SK-N-SH treated with all-trans-retinoic acid at 6 μM for 48 hours (cell line): ENCODE results near the gene PXT1.

Experiments
- ARNTL ChIP-seq: fragments of 450-650 bp; formaldehyde crosslinking; IDR thresholded peaks from 2 replicates; pipeline ENCODE4 v1.5.0; 2020; ENCODE audit warnings: low read depth, mild to moderate bottlenecking, moderate library complexity, borderline replicate concordance
- OSR1 ChIP-seq: fragments of 250-450 bp; sonication (Bioruptor Pico); IDR thresholded peaks from 2 replicates; pipeline ENCODE4 v1.8.0; 2022; ENCODE audit warnings: moderate library complexity, mild to moderate bottlenecking, inconsistent platforms
- RARB ChIP-seq: fragments of 250-450 bp; sonication (Bioruptor Pico); IDR thresholded peaks from 2 replicates; pipeline ENCODE4 v1.8.0; 2021; ENCODE audit warnings: mild to moderate bottlenecking, moderate library complexity
- TCF4 ChIP-seq: fragments of 250-450 bp; sonication (Bioruptor Pico); IDR thresholded peaks from 2 replicates; pipeline ENCODE4 v1.8.0; 2021; ENCODE audit warnings: mild to moderate bottlenecking, moderate library complexity, borderline replicate concordance
- TOX ChIP-seq: fragments of 250-450 bp; sonication (Bioruptor Pico); IDR thresholded peaks from 2 replicates; pipeline ENCODE4 v1.8.0; 2021; ENCODE audit warnings: mild to moderate bottlenecking, moderate library complexity, borderline replicate concordance
- TSHZ2 ChIP-seq: fragments of 250-450 bp; sonication (Bioruptor Pico); IDR thresholded peaks from 2 replicates; pipeline ENCODE4 v1.5.0; 2020; ENCODE audit warnings: mild to moderate bottlenecking, moderate library complexity
- ZC3H10 ChIP-seq: fragments of 250-450 bp; sonication (Bioruptor Pico); IDR thresholded peaks from 2 replicates; pipeline ENCODE4 v1.5.1; 2021; ENCODE audit warnings: mild to moderate bottlenecking, moderate library complexity
- ZFP3 ChIP-seq: fragments of 250-450 bp; sonication (Bioruptor Pico); IDR thresholded peaks from 2 replicates; pipeline ENCODE4 v1.5.0; 2020; ENCODE audit warnings: mild to moderate bottlenecking, moderate library complexity
- ZFP30 ChIP-seq: fragments of 450-650 bp; formaldehyde crosslinking; IDR thresholded peaks from 2 replicates; pipeline ENCODE4 v1.5.0; 2022; ENCODE audit warnings: mild to moderate bottlenecking, moderate library complexity
- ZNF565 ChIP-seq: fragments of 450-650 bp; formaldehyde crosslinking; conservative IDR thresholded peaks from 2 replicates; pipeline ENCODE4 v1.5.0; 2020; ENCODE audit warnings: low read depth, mild to moderate bottlenecking, moderate library complexity
- ZNF70 ChIP-seq: fragments of 450-650 bp; formaldehyde crosslinking; IDR thresholded peaks from 2 replicates; pipeline ENCODE4 v1.5.0; 2020; ENCODE audit warnings: mild to moderate bottlenecking, moderate library complexity
- TF ChIP-seq, protein P1 (sequence below): fragments of 250-450 bp; sonication (Bioruptor Pico); IDR thresholded peaks from 2 replicates; pipeline ENCODE4 v1.5.1; 2021; ENCODE audit warnings: mild to moderate bottlenecking, moderate library complexity
- TF ChIP-seq, protein P2 (sequence below): fragments of 250-450 bp; sonication (Bioruptor Pico); IDR thresholded peaks from 2 replicates; pipeline ENCODE4 v1.8.0; 2020; ENCODE audit warnings: mild to moderate bottlenecking, moderate library complexity, borderline replicate concordance

- TF ChIP-seq ZNF565 (CRISPR knock-in tag) (no peak), ZC3H10 (CRISPR knock-in tag) (no peak), ARNTL (no peak), ZFP30 (CRISPR knock-in tag) (no peak), TCF4 (CRISPR knock-in tag) (no peak), TOX (no peak), ZFP3 (CRISPR knock-in tag) (no peak), TSHZ2 (CRISPR knock-in tag) (no peak), OSR1 (CRISPR knock-in tag) (no peak), RARB (CRISPR knock-in tag) (no peak), ZNF70 (CRISPR knock-in tag) (no peak)
- TF ChIP-seq, protein P1, sequence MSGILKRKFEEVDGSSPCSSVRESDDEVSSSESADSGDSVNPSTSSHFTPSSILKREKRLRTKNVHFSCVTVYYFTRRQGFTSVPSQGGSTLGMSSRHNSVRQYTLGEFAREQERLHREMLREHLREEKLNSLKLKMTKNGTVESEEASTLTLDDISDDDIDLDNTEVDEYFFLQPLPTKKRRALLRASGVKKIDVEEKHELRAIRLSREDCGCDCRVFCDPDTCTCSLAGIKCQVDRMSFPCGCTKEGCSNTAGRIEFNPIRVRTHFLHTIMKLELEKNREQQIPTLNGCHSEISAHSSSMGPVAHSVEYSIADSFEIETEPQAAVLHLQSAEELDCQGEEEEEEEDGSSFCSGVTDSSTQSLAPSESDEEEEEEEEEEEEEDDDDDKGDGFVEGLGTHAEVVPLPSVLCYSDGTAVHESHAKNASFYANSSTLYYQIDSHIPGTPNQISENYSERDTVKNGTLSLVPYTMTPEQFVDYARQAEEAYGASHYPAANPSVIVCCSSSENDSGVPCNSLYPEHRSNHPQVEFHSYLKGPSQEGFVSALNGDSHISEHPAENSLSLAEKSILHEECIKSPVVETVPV (CRISPR knock-in tag): no peak
- TF ChIP-seq, protein P2, sequence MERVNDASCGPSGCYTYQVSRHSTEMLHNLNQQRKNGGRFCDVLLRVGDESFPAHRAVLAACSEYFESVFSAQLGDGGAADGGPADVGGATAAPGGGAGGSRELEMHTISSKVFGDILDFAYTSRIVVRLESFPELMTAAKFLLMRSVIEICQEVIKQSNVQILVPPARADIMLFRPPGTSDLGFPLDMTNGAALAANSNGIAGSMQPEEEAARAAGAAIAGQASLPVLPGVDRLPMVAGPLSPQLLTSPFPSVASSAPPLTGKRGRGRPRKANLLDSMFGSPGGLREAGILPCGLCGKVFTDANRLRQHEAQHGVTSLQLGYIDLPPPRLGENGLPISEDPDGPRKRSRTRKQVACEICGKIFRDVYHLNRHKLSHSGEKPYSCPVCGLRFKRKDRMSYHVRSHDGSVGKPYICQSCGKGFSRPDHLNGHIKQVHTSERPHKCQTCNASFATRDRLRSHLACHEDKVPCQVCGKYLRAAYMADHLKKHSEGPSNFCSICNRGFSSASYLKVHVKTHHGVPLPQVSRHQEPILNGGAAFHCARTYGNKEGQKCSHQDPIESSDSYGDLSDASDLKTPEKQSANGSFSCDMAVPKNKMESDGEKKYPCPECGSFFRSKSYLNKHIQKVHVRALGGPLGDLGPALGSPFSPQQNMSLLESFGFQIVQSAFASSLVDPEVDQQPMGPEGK: no peak
These were observed 36.6 kb upstream of the PXT1 start for GRCh38 chr6:36479256-36479655.
